Thyroid gland (tissue), 4 donors: Measurements from ENCODE around the gene RASL11B.

Experiments
- POLR2A ChIP-seq, 2 donors: fragments of 450-650 bp; IDR thresholded peaks; one replicate each; pipeline ENCODE4 v1.6.1; 2017; ENCODE audit warnings: antibody characterized with exemption in 2 of 2, mild to moderate bottlenecking in 2 of 2, moderate library complexity in 1 of 2
- TF ChIP-seq, protein P1 (sequence below), 6 experiments: fragments of 200-600 bp in 3 of 6; fragments of 450-650 bp in 3 of 6; sonication (generic) in 3 of 6; IDR thresholded peaks; one replicate each; pipeline ENCODE4 v1.5.1; 2016 to 2019; ENCODE audit warnings: antibody characterized with exemption in 6 of 6, mild to moderate bottlenecking in 2 of 6, inconsistent platforms in 1 of 6, moderate library complexity in 1 of 6

DNA sequence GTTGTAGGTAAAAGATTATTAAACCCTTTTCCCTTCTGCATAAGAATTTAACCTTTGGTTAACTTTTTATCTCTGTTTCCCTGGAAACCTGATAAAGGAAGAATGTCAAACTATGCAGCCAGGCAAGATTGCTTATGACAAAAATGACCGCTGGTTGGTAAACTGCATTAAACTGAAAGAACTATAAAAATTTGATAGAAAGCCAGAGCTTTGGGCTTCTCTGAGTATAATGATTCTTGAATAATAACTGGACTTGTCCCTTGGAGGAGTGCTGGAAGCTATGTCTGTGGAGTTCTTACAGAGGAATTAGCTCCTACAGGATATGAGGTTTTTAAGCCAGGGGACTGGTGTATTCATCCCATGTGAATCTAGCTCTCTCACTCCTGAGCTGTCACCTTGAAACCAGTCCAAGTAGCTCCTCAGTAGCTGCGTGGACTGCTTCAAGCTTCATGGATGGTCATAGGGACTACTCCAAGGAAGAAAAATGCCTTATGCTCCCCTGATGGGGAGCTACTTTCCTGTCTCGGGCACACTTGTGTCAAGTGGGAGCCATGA, 52.0 kb downstream of the RASL11B start:
- TF ChIP-seq, protein P1, sequence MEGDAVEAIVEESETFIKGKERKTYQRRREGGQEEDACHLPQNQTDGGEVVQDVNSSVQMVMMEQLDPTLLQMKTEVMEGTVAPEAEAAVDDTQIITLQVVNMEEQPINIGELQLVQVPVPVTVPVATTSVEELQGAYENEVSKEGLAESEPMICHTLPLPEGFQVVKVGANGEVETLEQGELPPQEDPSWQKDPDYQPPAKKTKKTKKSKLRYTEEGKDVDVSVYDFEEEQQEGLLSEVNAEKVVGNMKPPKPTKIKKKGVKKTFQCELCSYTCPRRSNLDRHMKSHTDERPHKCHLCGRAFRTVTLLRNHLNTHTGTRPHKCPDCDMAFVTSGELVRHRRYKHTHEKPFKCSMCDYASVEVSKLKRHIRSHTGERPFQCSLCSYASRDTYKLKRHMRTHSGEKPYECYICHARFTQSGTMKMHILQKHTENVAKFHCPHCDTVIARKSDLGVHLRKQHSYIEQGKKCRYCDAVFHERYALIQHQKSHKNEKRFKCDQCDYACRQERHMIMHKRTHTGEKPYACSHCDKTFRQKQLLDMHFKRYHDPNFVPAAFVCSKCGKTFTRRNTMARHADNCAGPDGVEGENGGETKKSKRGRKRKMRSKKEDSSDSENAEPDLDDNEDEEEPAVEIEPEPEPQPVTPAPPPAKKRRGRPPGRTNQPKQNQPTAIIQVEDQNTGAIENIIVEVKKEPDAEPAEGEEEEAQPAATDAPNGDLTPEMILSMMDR (IDR thresholded peaks at IDR 0.05), result no peak
- TF ChIP-seq POLR2A (IDR thresholded peaks at IDR 0.05), result no peak
